GM12892 (cell line): ENCODE results near the gene MAP2K5.

ENCODE experiments used
- POLR2A ChIP-seq: IDR thresholded peaks from 2 replicates; pipeline ENCODE4 v1.6.1; 2011; ENCODE audit warnings: low read depth, low read length, control low read depth
- POLR2AphosphoS5 ChIP-seq: IDR thresholded peaks from 2 replicates; pipeline ENCODE4 v1.6.1; 2011; ENCODE audit warnings: low read depth, low read length, control low read depth
- TAF1 ChIP-seq: IDR thresholded peaks from 2 replicates; pipeline ENCODE4 v1.6.1; 2011; ENCODE audit warnings: low read depth, mild to moderate bottlenecking, control low read depth, low read length, borderline replicate concordance

GRCh38 chr15:67558502-67558901 is 16.0 kb downstream of the MAP2K5 start:
- TF ChIP-seq TAF1 (no peak), POLR2A (no peak), POLR2AphosphoS5 (no peak)
